Transverse colon (tissue), 4 donors: ENCODE results near the gene DNMT3B. TPM values are rescaled to one million over a fixed set of nuclear protein-coding genes. Genes with fewer than 3 reads are reported as not detected.
"Not testable (repeated sequence)": the region's sequence is repeated elsewhere in the genome, so short reads cannot be mapped to it uniquely, and the experiment has no call there.

Source experiments
- DNase-seq: peaks from one replicate; pipeline ENCODE4 v3.0.0-alpha.2; 2019
- H3K27ac ChIP-seq, 4 donors: fragments of 200-600 bp; sonication (generic); 2 replicates each; pipeline ENCODE4 v1.5.1; 2016 to 2018; ENCODE audit warnings: inconsistent platforms in 4 of 4
- H3K27me3 ChIP-seq: fragments of 200-600 bp; sonication (generic); 2 replicates; pipeline ENCODE4 v1.5.1; 2017; ENCODE audit warnings: inconsistent platforms
- H3K36me3 ChIP-seq, 4 donors: fragments of 200-600 bp; sonication (generic); 2 replicates each; pipeline ENCODE4 v1.5.1; 2017 to 2019; ENCODE audit warnings: inconsistent platforms in 4 of 4
- H3K4me1 ChIP-seq, 4 donors: fragments of 200-600 bp; sonication (generic); 2 replicates each; pipeline ENCODE4 v1.5.1; 2017 to 2020; ENCODE audit warnings: inconsistent platforms in 4 of 4
- H3K4me3 ChIP-seq, 4 donors: fragments of 200-600 bp; sonication (generic); 1 replicate in 1 of 4; 2 replicates in 3 of 4; pipeline versions ENCODE4 v1.5.1 to v1.6.1; 2017 to 2019; ENCODE audit warnings: inconsistent platforms in 4 of 4
- H3K9me3 ChIP-seq, 2 donors: fragments of 200-600 bp; sonication (generic); 2 replicates each; pipeline ENCODE4 v1.5.1; 2017 to 2019; ENCODE audit warnings: inconsistent platforms in 2 of 2
- CTCF ChIP-seq, 5 experiments: fragments of 200-600 bp in 3 of 5; fragments of 450-650 bp in 2 of 5; sonication (generic) in 3 of 5; IDR thresholded peaks; 1 replicate in 2 of 5; 2 replicates in 3 of 5; pipeline ENCODE4 v1.5.1; 2016 to 2017; ENCODE audit warnings: antibody characterized with exemption in 5 of 5, inconsistent platforms in 3 of 5, mild to moderate bottlenecking in 2 of 5, moderate library complexity in 1 of 5
- EP300 ChIP-seq: sonication (generic); formaldehyde crosslinking; IDR thresholded peaks from one replicate; pipeline ENCODE4 v1.6.1; 2017; ENCODE audit warnings: antibody characterized with exemption, low read depth
- POLR2A ChIP-seq: fragments of 450-650 bp; IDR thresholded peaks from one replicate; pipeline ENCODE4 v1.6.1; 2016; ENCODE audit warnings: antibody characterized with exemption, mild to moderate bottlenecking, moderate library complexity
- POLR2AphosphoS5 ChIP-seq, 3 donors: sonication (generic); formaldehyde crosslinking; IDR thresholded peaks; one replicate each; pipeline ENCODE4 v1.6.1; 2016; ENCODE audit warnings: antibody characterized with exemption in 3 of 3
- WGBS, 2 donors: methylation state at CpG; one replicate each; pipeline ENCODE4 v1.1.5; 2018; ENCODE audit warnings: low coverage in 1 of 2; 5-methylcytosine and 5-hydroxymethylcytosine counted together
- in situ Hi-C, 4 donors: fragments of 200-750 bp; cut with MboI; loops; one replicate each; pipeline versions ENCODE4 v1.15.0 to v1.15.1; 2017; ENCODE audit warnings: low sequenced_read_pairs in 3 of 4, low pct_ligation_motif_present in 1 of 4, low pct_unique_long_range_greater_than_20kb in 1 of 4
- intact Hi-C: fragments of 100-400 bp; cut with DNase I; formaldehyde crosslinking; loops from one replicate; pipeline ENCODE4 v1.15.1; 2023; ENCODE audit warnings: low total_unique reads
- total RNA-seq, 4 donors: library from RNA; depleted of rRNA; stranded (reverse); fragments of >200 nt; gene quantifications; one replicate each; pipeline ENCODE4 v1.1.0, GENCODE V29; 2016

DNMT3B gene
- 1 to 10 TPM in 1 of 4 donors, under 1 TPM in 3; 0.37 to 6.8 (median 0.67) TPM for total RNA-seq

GRCh38 chr20:32761831-32762753, at the start of gene DNMT3B:
Gene DNMT3B, plus strand, starts transcription at chr20:32762385. Its CDS starts 17,939 bp downstream, at chr20:32780324.
- intact Hi-C loops = no loop called here
- Histone ChIP-seq H3K4me1 (peaks cover 9 to 17% (median 13%) of the 10 kb centered on the region in 4 donors), H3K4me3 (peak within 1 kb of the TSS; percentile 81 to 87 (median 84)), H3K9me3 (no peaks in the 10 kb centered on the region), H3K36me3 (no peaks in the 10 kb centered on the region), H3K27me3 (no peaks in the 10 kb centered on the region), H3K27ac (peak within 1 kb of the TSS; percentile 14 to 62 (median 20))
- in situ Hi-C loops = no loop called here
- TF ChIP-seq CTCF (IDR thresholded peaks at IDR 0.05) = peak in 1 of 5 experiments; percentile 3
- TF ChIP-seq POLR2AphosphoS5 (IDR thresholded peaks at IDR 0.05) = no peak
- peak; percentile 83 for DNase-seq
- 2% methylated on average over 13 of the region's 92 CpGs; no CpG with 5 or more reads in 1 of the 2 donors for WGBS, 2 donors

- intact Hi-C loops = no loop called here
- Histone ChIP-seq H3K9me3 (no peaks in the 10 kb centered on the region), H3K4me1 (no peaks in the 10 kb centered on the region), H3K4me3 (no peak overlapping the region), H3K27ac (no peak overlapping the region), H3K27me3 (no peaks in the 10 kb centered on the region), H3K36me3 (peaks cover 0 to 13% (median 0%) of the 10 kb centered on the region in 4 donors)
- no peak for DNase-seq
- in situ Hi-C loops = no loop called here
- 63 to 100% methylated on average over 2 to 3 of the region's 3 CpGs for WGBS, 2 donors
- no peak for TF ChIP-seq POLR2AphosphoS5 (IDR thresholded peaks at IDR 0.05)
- TF ChIP-seq CTCF (IDR thresholded peaks at IDR 0.05) = no peak
- no peak for TF ChIP-seq EP300
- TF ChIP-seq POLR2A = no peak
Measured at GRCh38 chr20:32718749-32719348, 43.3 kb upstream of the DNMT3B start.

GRCh38 chr20:32727683-32728082, 34.5 kb upstream of the DNMT3B start:
- intact Hi-C loops (no loop called here), in situ Hi-C loops (no loop called here)
- WGBS, 2 donors = 68 to 77% methylated on average over 2 to 7 of the region's 7 CpGs
- no peak for DNase-seq
- Histone ChIP-seq H3K4me3 (no peak overlapping the region), H3K27me3 (no peaks in the 10 kb centered on the region), H3K9me3 (no peaks in the 10 kb centered on the region), H3K27ac (no peak overlapping the region), H3K4me1 (peaks cover 0 to 12% (median 9%) of the 10 kb centered on the region in 4 donors), H3K36me3 (peaks cover 0 to 4% (median 0%) of the 10 kb centered on the region in 4 donors)
- no peak for TF ChIP-seq POLR2A
- TF ChIP-seq EP300 = no peak
- no peak for TF ChIP-seq POLR2AphosphoS5 (IDR thresholded peaks at IDR 0.05)
- TF ChIP-seq CTCF (IDR thresholded peaks at IDR 0.05) = no peak

GRCh38 chr20:32728435-32728834, 33.8 kb upstream of the DNMT3B start:
- peaks cover 0 to 12% (median 9%) of the 10 kb centered on the region in 4 donors for H3K4me1 ChIP-seq
- H3K27me3 ChIP-seq, H3K4me3 ChIP-seq, in situ Hi-C loops, DNase-seq, intact Hi-C loops, H3K36me3 ChIP-seq, H3K9me3 ChIP-seq, H3K27ac ChIP-seq: not testable (repeated sequence)
- WGBS, 2 donors = 89 to 96% methylated on average over 4 to 6 of the region's 6 CpGs

- intact Hi-C loops, H3K36me3 ChIP-seq, H3K4me3 ChIP-seq, in situ Hi-C loops, H3K27me3 ChIP-seq, H3K9me3 ChIP-seq, H3K27ac ChIP-seq, DNase-seq: not testable (repeated sequence)
- peaks cover 0 to 12% (median 9%) of the 10 kb centered on the region in 4 donors for H3K4me1 ChIP-seq
- WGBS, 2 donors = 98% methylated on average over 5 of the region's 5 CpGs; no CpG with 5 or more reads in 1 of the 2 donors
Measured at GRCh38 chr20:32729334-32729733, 32.9 kb upstream of the DNMT3B start.
